NT2/D1 (cell line): Measurements from ENCODE around the gene LDHAL6B.

Source experiments
- SUZ12 ChIP-seq: IDR thresholded peaks from 2 replicates; pipeline ENCODE4 v1.6.1; 2011; ENCODE audit not compliant: insufficient read length, insufficient read depth; ENCODE audit errors: extremely low read depth
- YY1 ChIP-seq: IDR thresholded peaks from 2 replicates; pipeline ENCODE4 v1.6.1; 2011; ENCODE audit not compliant: insufficient read length, insufficient read depth
- ZNF274 ChIP-seq: IDR thresholded peaks from 2 replicates; pipeline ENCODE4 v1.6.1; 2011; ENCODE audit warnings: mild to moderate bottlenecking, low read depth, low read length

GRCh38 chr15:59217876-59218498 lies 11.3 kb downstream of the LDHAL6B start:
- no peak for TF ChIP-seq ZNF274
- TF ChIP-seq SUZ12: no peak
- TF ChIP-seq YY1: no peak
